K562 (cell line): ENCODE results near the gene PVALEF. TPM values are rescaled to one million over a fixed set of nuclear protein-coding genes. Genes with fewer than 3 reads are reported as not detected.

Experiments used
- ATAC-seq: fragments of 200-7000 bp; cut with Tn5 transposase; 3 replicates; pipeline ENCODE4 v1.9.1; 2020; ENCODE audit warnings: moderate library complexity
- BruUV-seq: library from RNA; stranded (reverse); fragments of 400-500 nt; replicated peaks from 2 replicates; lab custom pipeline; 2021; lab: Mats Ljungman, UMichigan
- CTCF ChIA-PET: fragments of 300-600 bp; formaldehyde crosslinking; extraction: SDS; loops from one replicate; lab custom pipeline; 2021; ENCODE audit warnings: low intra/inter-chr PET ratio; lab: Yijun Ruan, JAX
- POLR2A ChIA-PET: fragments of 300-600, 350-650 bp; sonication (Branson Sonifier 250); formaldehyde crosslinking; extraction: SDS; loops from one replicate; lab custom pipeline; 2021; ENCODE audit warnings: antibody characterized with exemption, inconsistent platforms; lab: Yijun Ruan, JAX
- DNase-seq, 4 experiments: peaks; one replicate each; pipeline versions ENCODE4 v3.0.0 to v3.0.0-alpha.2; 2011 to 2018; ENCODE audit warnings: low spot score in 3 of 4, mixed read lengths in 3 of 4; ENCODE audit errors: extremely low read depth in 1 of 4
- FAIRE-seq: peaks from 2 replicates; lab custom pipeline; 2011; peaks lifted over from hg19 to GRCh38; lab: Jason Lieb, UNC
- H2AFZ ChIP-seq: 2 replicates; pipeline ENCODE4 v1.6.0; 2011; ENCODE audit warnings: low read depth, low read length, control low read depth, inconsistent platforms
- H3K27ac ChIP-seq: fragments of 200-600 bp; 3 replicates; pipeline ENCODE4 v1.8.0; 2011; ENCODE audit warnings: low read depth, mild to moderate bottlenecking, control low read depth, inconsistent platforms, low read length, moderate library complexity, mixed read lengths; ENCODE audit errors: extremely low read depth
- H3K27me3 ChIP-seq, 2 experiments: fragments of 300-600 bp in 1 of 2; 2 replicates in 1 of 2; 3 replicates in 1 of 2; pipeline versions ENCODE4 v1.6.0 to v1.8.0; 2011; ENCODE audit warnings: inconsistent platforms in 2 of 2, low read length in 2 of 2, mild to moderate bottlenecking in 1 of 2, mixed read lengths in 1 of 2, moderate library complexity in 1 of 2; ENCODE audit not compliant: control insufficient read depth in 2 of 2, insufficient read depth in 2 of 2
- H3K36me3 ChIP-seq: fragments of 300-600 bp; 3 replicates; pipeline ENCODE4 v1.8.0; 2011; ENCODE audit warnings: mild to moderate bottlenecking, low read length, inconsistent platforms; ENCODE audit not compliant: control insufficient read depth, insufficient read depth
- H3K4me1 ChIP-seq, 2 experiments: fragments of 200-600 bp in 1 of 2; replicated peaks in 1 of 2; 2 replicates in 1 of 2; 3 replicates in 1 of 2; pipeline versions ENCODE4 v1.5.1 to v1.8.0; 2011; ENCODE audit warnings: inconsistent platforms in 2 of 2, low read length in 2 of 2, mild to moderate bottlenecking in 1 of 2, mixed read lengths in 1 of 2, moderate library complexity in 1 of 2; ENCODE audit not compliant: control insufficient read depth in 2 of 2, insufficient read depth in 2 of 2
- H3K4me2 ChIP-seq: 2 replicates; pipeline ENCODE4 v1.6.1; 2011; ENCODE audit warnings: low read length, control low read depth, inconsistent platforms, mixed read lengths; ENCODE audit not compliant: insufficient read depth
- H3K4me3 ChIP-seq: fragments of 200-600 bp; sonication (generic), shearing (Covaris generic); 2 replicates; pipeline ENCODE4 v1.5.1; 2016; ENCODE audit warnings: control low read depth, inconsistent platforms
- H3K79me2 ChIP-seq: fragments of 200-600 bp; 3 replicates; pipeline ENCODE4 v1.8.0; 2011; ENCODE audit warnings: low read length, inconsistent platforms; ENCODE audit not compliant: control insufficient read depth, insufficient read depth
- H3K9ac ChIP-seq, 2 experiments: 2 replicates each; pipeline versions ENCODE4 v1.6.0 to v1.6.1; 2011; ENCODE audit warnings: low read depth in 2 of 2, low read length in 2 of 2, control low read depth in 1 of 2, inconsistent platforms in 1 of 2, mild to moderate bottlenecking in 1 of 2, mixed read lengths in 1 of 2; ENCODE audit not compliant: insufficient read depth in 1 of 2
- H3K9me1 ChIP-seq: one replicate; pipeline ENCODE4 v1.6.0; 2011; ENCODE audit warnings: inconsistent platforms, mild to moderate bottlenecking, low read length, moderate library complexity; ENCODE audit not compliant: control insufficient read depth, insufficient read depth
- H3K9me3 ChIP-seq: replicated peaks from 2 replicates; pipeline ENCODE4 v1.5.1; 2011; ENCODE audit warnings: low read depth, low read length, inconsistent platforms; ENCODE audit not compliant: control insufficient read depth, insufficient read depth
- H4K20me1 ChIP-seq: replicated peaks from 2 replicates; pipeline ENCODE4 v1.6.1; 2011; ENCODE audit warnings: low read length, inconsistent platforms, mixed read lengths; ENCODE audit not compliant: control insufficient read depth, insufficient read depth
- CBX3 ChIP-seq, 2 experiments: IDR thresholded peaks; 1 replicate in 1 of 2; 2 replicates in 1 of 2; pipeline ENCODE4 v1.6.1; 2012; ENCODE audit warnings: inconsistent platforms in 2 of 2, low read length in 2 of 2, borderline replicate concordance in 1 of 2, control low read depth in 1 of 2
- CREM ChIP-seq: IDR thresholded peaks from 2 replicates; pipeline ENCODE4 v1.6.1; 2014; ENCODE audit warnings: antibody characterized with exemption, low read depth
- EGR1 ChIP-seq: fragments of 450-650 bp; conservative IDR thresholded peaks from 2 replicates; pipeline ENCODE4 v1.6.1; 2017; ENCODE audit warnings: mild to moderate bottlenecking
- FOSL1 ChIP-seq: fragments of 200-800 bp; sonication (Bioruptor generic); conservative IDR thresholded peaks from 2 replicates; pipeline ENCODE4 v1.6.1; 2016; ENCODE audit warnings: missing genetic modification characterization, missing compliant biosample characterization
- KDM1A ChIP-seq, 2 experiments: fragments of 450-650 bp; IDR thresholded peaks; 2 replicates each; pipeline ENCODE4 v1.6.1; 2016; ENCODE audit warnings: mild to moderate bottlenecking in 2 of 2
- NFE2 ChIP-seq: IDR thresholded peaks from 2 replicates; pipeline ENCODE4 v1.6.1; 2014; ENCODE audit warnings: antibody characterized with exemption, low read depth
- NR2C1 ChIP-seq, 2 experiments: fragments of 450-650 bp; IDR thresholded peaks; 2 replicates each; pipeline ENCODE4 v1.6.1; 2017; ENCODE audit warnings: mild to moderate bottlenecking in 2 of 2, antibody characterized with exemption in 1 of 2, inconsistent platforms in 1 of 2, missing compliant biosample characterization in 1 of 2, missing genetic modification characterization in 1 of 2
- NR2C2 ChIP-seq, 2 experiments: fragments of 200-800 bp in 1 of 2; sonication (Bioruptor generic) in 1 of 2; sonication (generic) in 1 of 2; formaldehyde crosslinking in 1 of 2; IDR thresholded peaks; 2 replicates each; pipeline versions ENCODE4 v1.6.1 to v1.8.0; 2016 to 2022; ENCODE audit warnings: mild to moderate bottlenecking in 1 of 2, missing compliant biosample characterization in 1 of 2, missing genetic modification characterization in 1 of 2, missing genetic modification reagents in 1 of 2
- ZFPM2 ChIP-seq: fragments of 250-450 bp; sonication (Bioruptor Pico); IDR thresholded peaks from 2 replicates; pipeline ENCODE4 v1.5.1; 2022; ENCODE audit warnings: mild to moderate bottlenecking
- ZKSCAN1 ChIP-seq: fragments of 150-350 bp; IDR thresholded peaks from 2 replicates; pipeline ENCODE4 v1.6.1; 2016; ENCODE audit warnings: low read depth, low read length
- ZNF551 ChIP-seq: fragments of 250-450 bp; sonication (Bioruptor Pico); IDR thresholded peaks from 2 replicates; pipeline ENCODE4 v1.5.0; 2021; ENCODE audit warnings: mild to moderate bottlenecking, moderate library complexity
- ZNF717 ChIP-seq: fragments of 250-450 bp; sonication (Bioruptor Pico); IDR thresholded peaks from 2 replicates; pipeline ENCODE4 v1.5.0; 2021
- WGBS: fragments of 100-300 bp; shearing (Covaris generic); methylation state at CpG from one replicate; pipeline ENCODE4 v1.1.6; 2016; ENCODE audit warnings: low coverage, mixed read lengths; ENCODE audit not compliant: insufficient coverage; ENCODE audit errors: missing lambda C conversion rate; 5-methylcytosine and 5-hydroxymethylcytosine counted together
- in situ Hi-C: fragments of 300-500 bp; cut with MboI; formaldehyde crosslinking; loops from 4 replicates; pipeline ENCODE4 v1.15.0; 2018; ENCODE audit warnings: inconsistent platforms, mixed read lengths
- intact Hi-C: fragments of 100-400 bp; cut with micrococcal nuclease; formaldehyde crosslinking; loops from 2 replicates; pipeline ENCODE4 v1.14.2; 2022
- polyA plus RNA-seq, 8 experiments: library from polyadenylated mRNA; depleted of rRNA in 4 of 8; stranded (reverse) in 5 of 8; unstranded in 3 of 8; fragments of >200 nt; fragmentation: Nextera tagmentation in 2 of 8; fragmentation: Illumina TruSeq in 1 of 8; extraction: Ambion mirVana in 2 of 8; extraction: Trizol in 1 of 8; gene quantifications; 2 replicates each; pipeline versions ENCODE4 v1.2.1 to v1.2.3, GENCODE V29; 2011 to 2014; ENCODE audit warnings: inconsistent platforms in 1 of 8, missing spikeins in 1 of 8
- total RNA-seq, 7 experiments: library from RNA; depleted of rRNA in 6 of 7; stranded (reverse); fragments of >200 nt in 6 of 7; fragmentation: Illumina TruSeq in 2 of 7; extraction: Trizol in 2 of 7; gene quantifications; 2 replicates each; pipeline versions ENCODE4 v1.2.1 to v1.2.3, GENCODE V29; 2011 to 2021; ENCODE audit warnings: low replicate concordance in 1 of 7
- TF ChIP-seq, protein P1 (sequence below): fragments of 450-650 bp; IDR thresholded peaks from 2 replicates; pipeline ENCODE4 v1.6.1; 2018; ENCODE audit not compliant: partially characterized antibody

The PVALEF gene
- total and polyA plus RNA-seq, 9 of the 15 experiments (the other 6 are each of a cell fraction or from before 2014, with no cell fraction given), result not detected

- no TSS peak for BruUV-seq
- ChIA-PET CTCF (no interaction called here), POLR2A (interaction anchor here (0.6 to 1.0 kb wide), 4 partner anchors 92 to 792 kb away, joined by 3 to 4 read pairs (median 3); no protein-coding TSS in a partner anchor)
- H3K36me3 ChIP-seq, result no peaks in the 10 kb centered on the region
- peak; percentile 46 for FAIRE-seq
- WGBS, result 19% methylated on average over 13 of the region's 22 CpGs
- H3K9ac ChIP-seq, result peak overlapping the region in 1 of 2 experiments; percentile 17; a peak in 1 of 4 replicates
- in situ Hi-C loops, result loop anchor here (25.0 kb wide), 1 partner anchor 104 kb away; the partner anchor contains the start of genes NDUFAF8 and TEPSIN
- peak; percentile 55 for ATAC-seq
- H3K27ac ChIP-seq, result no peak overlapping the region
- H3K4me3 ChIP-seq, result no peak overlapping the region
- peaks cover 6 to 80% of the 10 kb centered on the region in 2 experiments; a peak in 4 of 5 replicates for H3K4me1 ChIP-seq
- no peak overlapping the region for H3K4me2 ChIP-seq
- H3K9me3 ChIP-seq, result peaks cover 2% of the 10 kb centered on the region; the same call in 1 of the 2 replicates
- peak; percentile 68 to 81 (median 77) for DNase-seq
- H4K20me1 ChIP-seq, result peaks cover 6% of the 10 kb centered on the region
- no peak overlapping the region for H2AFZ ChIP-seq
- peaks cover 9 to 31% of the 10 kb centered on the region in 2 experiments; a peak in 4 of 5 replicates for H3K27me3 ChIP-seq
- TF ChIP-seq ZKSCAN1 (peak; percentile 85), EGR1 (peak; percentile 92), ZFPM2 (CRISPR knock-in tag) (no peak), KDM1A (IDR thresholded peaks at IDR 0.05) (peak in 1 of 2 experiments; percentile 46; a peak in 2 of 4 replicates), NR2C2 (CRISPR knock-in tag; IDR thresholded peaks at IDR 0.05) (0 out of 2 replicates have a peak, but pooled peaks have one; percentile 32), NR2C2 (tag; IDR thresholded peaks at IDR 0.05) (peak; percentile 67), FOSL1 (tag) (0 out of 2 replicates have a peak, but pooled peaks have one; percentile 24), ZNF717 (no peak), NFE2 (0 out of 2 replicates have a peak, but pooled peaks have one; percentile 17), CBX3 (IDR thresholded peaks at IDR 0.05; ENCODE audit: borderline replicate concordance in 1 of 2, low read length in 2 of 2) (no peak), NR2C1 (IDR thresholded peaks at IDR 0.05) (peak; percentile 54; the same call in 1 of the 2 replicates), NR2C1 (tag; IDR thresholded peaks at IDR 0.05) (peak; percentile 82), CREM (0 out of 2 replicates have a peak, but pooled peaks have one; percentile 6), ZNF551 (CRISPR knock-in tag) (no peak)
- TF ChIP-seq, protein P1, sequence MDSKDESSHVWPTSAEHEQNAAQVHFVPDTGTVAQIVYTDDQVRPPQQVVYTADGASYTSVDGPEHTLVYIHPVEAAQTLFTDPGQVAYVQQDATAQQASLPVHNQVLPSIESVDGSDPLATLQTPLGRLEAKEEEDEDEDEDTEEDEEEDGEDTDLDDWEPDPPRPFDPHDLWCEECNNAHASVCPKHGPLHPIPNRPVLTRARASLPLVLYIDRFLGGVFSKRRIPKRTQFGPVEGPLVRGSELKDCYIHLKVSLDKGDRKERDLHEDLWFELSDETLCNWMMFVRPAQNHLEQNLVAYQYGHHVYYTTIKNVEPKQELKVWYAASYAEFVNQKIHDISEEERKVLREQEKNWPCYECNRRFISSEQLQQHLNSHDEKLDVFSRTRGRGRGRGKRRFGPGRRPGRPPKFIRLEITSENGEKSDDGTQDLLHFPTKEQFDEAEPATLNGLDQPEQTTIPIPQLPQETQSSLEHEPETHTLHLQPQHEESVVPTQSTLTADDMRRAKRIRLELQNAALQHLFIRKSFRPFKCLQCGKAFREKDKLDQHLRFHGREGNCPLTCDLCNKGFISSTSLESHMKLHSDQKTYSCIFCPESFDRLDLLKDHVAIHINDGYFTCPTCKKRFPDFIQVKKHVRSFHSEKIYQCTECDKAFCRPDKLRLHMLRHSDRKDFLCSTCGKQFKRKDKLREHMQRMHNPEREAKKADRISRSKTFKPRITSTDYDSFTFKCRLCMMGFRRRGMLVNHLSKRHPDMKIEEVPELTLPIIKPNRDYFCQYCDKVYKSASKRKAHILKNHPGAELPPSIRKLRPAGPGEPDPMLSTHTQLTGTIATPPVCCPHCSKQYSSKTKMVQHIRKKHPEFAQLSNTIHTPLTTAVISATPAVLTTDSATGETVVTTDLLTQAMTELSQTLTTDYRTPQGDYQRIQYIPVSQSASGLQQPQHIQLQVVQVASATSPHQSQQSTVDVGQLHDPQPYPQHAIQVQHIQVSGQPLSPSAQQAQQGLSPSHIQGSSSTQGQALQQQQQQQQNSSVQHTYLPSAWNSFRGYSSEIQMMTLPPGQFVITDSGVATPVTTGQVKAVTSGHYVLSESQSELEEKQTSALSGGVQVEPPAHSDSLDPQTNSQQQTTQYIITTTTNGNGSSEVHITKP, result peak; percentile 45
- no peaks in the 10 kb centered on the region for H3K9me1 ChIP-seq
- intact Hi-C loops, result no loop called here
- H3K79me2 ChIP-seq, result no peaks in the 10 kb centered on the region
Observed at GRCh38 chr17:81132770-81133723, 32.3 kb upstream of the PVALEF start.
